Superior temporal gyrus (tissue), 1 donor: ENCODE results near the gene EME1.
"Not testable (repeated sequence)": the region's sequence is repeated elsewhere in the genome, so short reads cannot be mapped to it uniquely, and the experiment has no call there.

Experiments used
- DNase-seq: peaks from one replicate; pipeline ENCODE4 v3.0.0-alpha.2; 2016; ENCODE audit errors: extremely low spot score

The EME1 gene

DNA sequence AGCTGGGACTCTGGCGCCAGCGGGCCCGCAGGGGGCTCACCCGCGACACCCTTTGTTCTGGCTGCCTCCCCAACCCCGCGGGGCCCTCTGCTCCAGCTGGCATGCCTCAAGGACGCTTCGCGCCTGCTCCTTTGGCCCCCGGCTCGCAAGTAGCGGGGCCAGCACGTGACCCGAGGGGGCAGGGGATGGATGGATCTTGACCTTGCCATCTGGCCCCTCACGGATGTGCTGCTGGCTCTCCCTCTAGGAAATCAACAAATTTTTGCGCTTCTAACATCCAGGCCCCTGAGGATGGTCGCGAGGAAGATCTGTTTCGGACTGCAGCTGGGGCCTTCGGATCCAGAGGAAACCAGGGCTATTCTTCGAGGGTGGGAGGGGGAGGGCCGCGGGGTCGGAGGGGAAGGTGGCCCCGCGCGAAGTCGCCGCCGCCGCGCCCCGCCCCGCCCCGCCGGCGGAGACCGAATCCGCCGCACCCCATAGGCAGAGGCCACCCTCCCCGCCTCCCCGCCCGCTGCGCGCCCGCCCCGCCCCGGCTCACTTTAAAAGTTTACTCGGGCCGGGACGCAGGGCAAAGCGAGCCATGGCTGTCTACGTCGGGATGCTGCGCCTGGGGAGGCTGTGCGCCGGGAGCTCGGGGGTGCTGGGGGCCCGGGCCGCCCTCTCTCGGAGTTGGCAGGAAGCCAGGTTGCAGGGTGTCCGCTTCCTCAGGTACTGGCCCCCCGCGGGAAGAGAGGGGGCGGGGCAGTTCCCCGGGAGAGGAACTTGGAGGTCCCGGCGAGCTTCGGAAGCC is 52.8 kb downstream of the EME1 start, which contains the start of gene ACSF2:
Gene ACSF2, plus strand, starts transcription at position 537 of the 790 bp plus-strand sequence. Its CDS starts 44 bp downstream, at position 581.
- DNase-seq = no peak

DNA sequence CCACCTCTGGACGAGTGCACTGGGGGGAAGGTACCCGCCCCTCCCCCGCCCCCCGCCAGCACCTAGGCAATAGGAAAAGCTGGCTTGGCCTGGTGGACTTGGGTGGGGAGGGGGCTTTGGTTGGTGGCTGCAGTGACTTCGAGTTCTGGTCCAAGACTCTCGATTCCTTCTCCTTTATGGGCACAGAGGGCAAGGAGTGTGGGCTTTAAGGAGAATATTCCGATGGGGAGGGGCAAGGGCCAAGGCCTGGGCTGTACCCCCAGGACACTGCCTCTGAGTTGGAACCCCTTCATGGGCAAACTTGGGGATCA is 53.4 kb downstream of the EME1 start:
- DNase-seq = no peak

DNA sequence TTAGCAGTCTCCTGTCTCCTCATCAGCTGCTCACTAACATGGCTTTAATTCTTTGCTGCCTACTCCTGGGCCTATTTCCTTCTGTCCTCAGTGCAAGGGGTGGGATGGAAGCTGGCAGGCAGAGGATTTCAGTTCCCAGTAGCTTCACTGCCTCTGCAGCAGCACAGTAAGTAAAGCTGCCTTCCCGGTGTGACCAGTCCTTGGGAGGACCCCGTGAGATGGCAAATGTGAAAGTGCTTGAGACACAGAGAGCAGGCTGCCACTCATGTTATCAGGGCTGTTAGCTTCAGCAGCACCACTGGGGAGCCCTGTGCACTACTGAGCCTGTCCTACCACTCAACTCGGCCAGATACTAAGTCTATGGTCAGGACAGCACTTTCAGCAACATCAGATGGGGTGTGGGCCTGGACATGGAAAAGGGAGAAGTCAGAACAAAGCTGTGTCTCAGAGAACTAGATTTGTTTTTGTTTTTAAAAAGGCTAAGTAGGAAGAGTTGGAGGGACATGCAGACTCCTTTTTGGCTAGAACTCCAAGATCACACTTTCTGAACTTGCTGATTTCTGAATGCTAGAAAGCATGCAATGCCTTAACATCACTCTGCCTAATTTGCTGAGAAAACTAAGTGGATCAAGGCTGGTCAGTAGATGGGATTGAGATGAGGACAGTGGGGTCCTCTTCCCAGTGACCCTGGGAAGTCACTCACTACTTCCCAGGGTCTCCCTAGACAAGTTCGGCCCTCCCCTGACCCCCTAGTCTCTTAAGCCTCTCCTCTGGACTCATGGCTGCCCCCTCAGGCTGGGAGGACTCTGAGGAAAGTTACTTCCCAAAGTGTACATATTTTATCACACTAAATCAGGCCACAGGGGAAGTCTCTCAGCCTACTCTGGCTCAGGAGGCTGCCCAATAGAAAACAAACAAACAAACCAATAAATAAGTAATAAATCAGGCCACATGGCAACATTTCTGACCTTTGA is 54.1 kb downstream of the EME1 start:
- DNase-seq = no peak

DNA sequence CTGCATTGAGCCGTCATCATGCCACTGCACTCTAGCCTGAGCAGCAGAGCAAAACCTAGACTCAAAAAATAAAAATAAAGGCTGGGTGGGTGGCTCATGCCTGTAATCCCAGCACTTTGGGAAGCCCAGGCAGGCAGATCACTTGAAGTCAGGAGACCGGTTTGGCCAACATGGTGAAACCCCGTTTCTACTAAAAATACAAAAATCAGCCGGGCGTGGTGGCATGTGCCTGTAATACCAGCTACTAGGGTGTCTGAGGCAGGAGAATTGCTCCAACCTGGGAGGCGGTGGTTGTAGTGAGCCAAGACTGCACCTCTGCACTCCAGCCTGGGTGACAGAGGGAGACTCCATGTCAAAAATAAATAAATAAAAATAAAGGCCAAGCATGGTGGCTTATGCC is 55.1 kb downstream of the EME1 start:
- not testable (repeated sequence) for DNase-seq

GRCh38 chr17:50428831-50429424 is 55.9 kb downstream of the EME1 start:
- no peak for DNase-seq

DNA sequence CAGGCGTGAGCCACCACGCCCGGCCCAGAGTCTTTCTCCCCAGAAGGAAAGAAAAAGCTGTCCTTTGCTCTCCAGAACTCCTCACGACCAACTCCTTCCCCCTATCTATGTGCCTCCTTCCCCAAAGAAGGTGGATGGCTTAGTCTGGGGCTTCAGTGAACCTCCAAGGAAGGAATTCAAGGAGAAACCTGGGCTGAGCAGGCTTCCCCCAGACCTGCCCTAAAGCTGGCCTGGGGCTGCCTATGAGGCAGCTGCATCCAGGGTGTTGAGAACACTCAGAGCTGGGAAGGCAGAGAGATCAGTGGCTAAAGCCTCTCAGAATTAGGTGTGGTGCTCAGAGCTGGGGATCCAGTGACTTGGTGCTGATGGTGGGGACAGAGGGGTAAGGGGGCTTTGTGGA is 56.8 kb downstream of the EME1 start:
- DNase-seq = no peak
